ENCODE results near the gene CCDC24.

The CCDC24 gene

DNA sequence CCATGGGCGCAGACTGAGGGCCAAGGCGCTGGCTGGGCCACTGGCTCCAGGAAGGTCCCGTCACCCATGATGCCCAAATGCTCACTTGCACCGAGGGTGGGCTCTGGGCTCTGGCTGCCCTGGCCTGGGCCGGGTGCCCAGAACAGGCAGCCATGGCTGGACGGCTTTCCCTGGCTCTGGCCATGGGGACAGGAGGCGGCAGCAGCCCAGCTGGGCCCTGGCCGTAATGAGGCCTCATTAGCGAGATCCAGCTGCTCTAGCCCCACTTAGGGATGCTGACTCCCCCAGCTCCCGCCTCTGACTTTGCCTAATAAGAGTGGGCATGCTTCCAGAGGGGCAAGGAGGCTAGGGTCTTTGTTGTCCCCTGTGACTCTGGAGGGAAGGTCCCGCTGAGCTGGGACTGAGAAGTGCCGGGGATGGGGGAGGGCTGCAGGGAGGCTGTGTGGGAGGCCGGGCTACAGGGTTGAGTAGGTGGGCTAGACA is 28.1 kb downstream of the CCDC24 start:
- H2AFZ ChIP-seq (ENCODE audit: low read length) = no peak overlapping the region
- H4K20me1 ChIP-seq (ENCODE audit: insufficient read depth, low read length) = no peaks in the 10 kb centered on the region
- H3K9me3 ChIP-seq (ENCODE audit: low read length) = no peaks in the 10 kb centered on the region
- H3K79me2 ChIP-seq (ENCODE audit: insufficient read depth, low read length) = no peaks in the 10 kb centered on the region
- H3K9me2 ChIP-seq (ENCODE audit: low read depth, low read length) = no peaks in the 10 kb centered on the region
- H3K36me3 ChIP-seq (ENCODE audit: insufficient read depth, low read length) = no peaks in the 10 kb centered on the region
- no peak overlapping the region for H3K27ac ChIP-seq (ENCODE audit: low read depth, low read length, poor library complexity, severe bottlenecking)
- peaks cover under 1% of the 10 kb centered on the region for H3K4me1 ChIP-seq (ENCODE audit: insufficient read depth, low read length, severe bottlenecking)
- no peak overlapping the region for H3K4me2 ChIP-seq (ENCODE audit: low read length)
- H3K9ac ChIP-seq (ENCODE audit: low read length) = no peak overlapping the region
- H3K4me3 ChIP-seq (ENCODE audit: low read depth, low read length, poor library complexity, severe bottlenecking) = no peak overlapping the region
- H3F3A ChIP-seq (ENCODE audit: insufficient read depth, low read length) = no peaks in the 10 kb centered on the region
- H3K27me3 ChIP-seq (ENCODE audit: insufficient read depth, low read length) = no peaks in the 10 kb centered on the region; the same call in 1 of the 2 replicates
- no peak for TF ChIP-seq EZH2 (IDR thresholded peaks at IDR 0.05; ENCODE audit: borderline replicate concordance, low read length)
- TF ChIP-seq, protein P1, sequence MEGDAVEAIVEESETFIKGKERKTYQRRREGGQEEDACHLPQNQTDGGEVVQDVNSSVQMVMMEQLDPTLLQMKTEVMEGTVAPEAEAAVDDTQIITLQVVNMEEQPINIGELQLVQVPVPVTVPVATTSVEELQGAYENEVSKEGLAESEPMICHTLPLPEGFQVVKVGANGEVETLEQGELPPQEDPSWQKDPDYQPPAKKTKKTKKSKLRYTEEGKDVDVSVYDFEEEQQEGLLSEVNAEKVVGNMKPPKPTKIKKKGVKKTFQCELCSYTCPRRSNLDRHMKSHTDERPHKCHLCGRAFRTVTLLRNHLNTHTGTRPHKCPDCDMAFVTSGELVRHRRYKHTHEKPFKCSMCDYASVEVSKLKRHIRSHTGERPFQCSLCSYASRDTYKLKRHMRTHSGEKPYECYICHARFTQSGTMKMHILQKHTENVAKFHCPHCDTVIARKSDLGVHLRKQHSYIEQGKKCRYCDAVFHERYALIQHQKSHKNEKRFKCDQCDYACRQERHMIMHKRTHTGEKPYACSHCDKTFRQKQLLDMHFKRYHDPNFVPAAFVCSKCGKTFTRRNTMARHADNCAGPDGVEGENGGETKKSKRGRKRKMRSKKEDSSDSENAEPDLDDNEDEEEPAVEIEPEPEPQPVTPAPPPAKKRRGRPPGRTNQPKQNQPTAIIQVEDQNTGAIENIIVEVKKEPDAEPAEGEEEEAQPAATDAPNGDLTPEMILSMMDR (IDR thresholded peaks at IDR 0.05; ENCODE audit: low read length) = no peak

DNA sequence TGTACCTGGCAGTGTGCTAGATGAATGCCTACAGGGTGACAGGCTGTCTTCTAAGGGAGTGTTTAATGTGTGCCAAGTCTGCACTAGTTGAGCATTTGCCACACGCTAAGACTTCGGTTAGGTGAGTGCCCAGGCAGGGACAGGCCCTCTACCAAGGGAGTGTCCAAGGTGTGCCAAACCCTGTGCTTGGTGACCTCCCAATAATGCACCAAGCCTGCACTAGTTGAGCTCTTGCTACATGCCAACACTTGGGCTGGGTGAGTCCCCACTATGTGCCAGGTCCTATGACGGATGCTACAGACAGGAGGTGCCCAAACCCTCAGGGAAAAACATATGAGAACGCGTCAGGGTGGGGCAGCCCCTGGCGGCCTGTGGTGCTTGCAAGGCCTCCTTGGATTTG is 29.1 kb downstream of the CCDC24 start:
- H3F3A ChIP-seq (ENCODE audit: insufficient read depth, low read length) = no peaks in the 10 kb centered on the region

DNA sequence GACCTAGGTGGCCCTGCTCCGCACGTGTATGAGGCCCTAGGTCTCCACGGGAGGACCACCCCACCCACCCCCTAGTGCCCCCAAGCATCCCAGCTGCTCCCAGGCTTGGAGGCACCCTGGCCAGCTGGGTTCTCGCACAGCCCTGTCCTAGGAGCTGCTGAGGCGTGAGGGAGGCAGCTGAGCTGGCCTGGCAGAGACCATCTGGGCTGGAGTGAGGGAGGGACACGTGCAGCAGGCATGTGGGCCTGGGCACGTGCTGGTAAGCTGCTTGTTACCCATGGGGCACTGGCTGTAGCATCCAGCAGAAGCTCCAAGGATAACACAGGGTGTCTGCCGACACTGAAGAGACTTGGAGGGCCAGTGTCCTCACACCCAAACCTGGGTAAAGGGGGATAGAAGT is 29.8 kb downstream of the CCDC24 start:
- Histone ChIP-seq H3K9me3 (ENCODE audit: low read length) (no peaks in the 10 kb centered on the region), H3K79me2 (ENCODE audit: insufficient read depth, low read length) (no peaks in the 10 kb centered on the region), H4K20me1 (ENCODE audit: insufficient read depth, low read length) (no peaks in the 10 kb centered on the region), H3K27me3 (ENCODE audit: insufficient read depth, low read length) (no peaks in the 10 kb centered on the region), H3K36me3 (ENCODE audit: insufficient read depth, low read length) (no peaks in the 10 kb centered on the region), H3K4me2 (ENCODE audit: low read length) (no peak overlapping the region), H3K9me2 (ENCODE audit: low read depth, low read length) (no peaks in the 10 kb centered on the region), H3K27ac (ENCODE audit: low read depth, low read length, poor library complexity, severe bottlenecking) (no peak overlapping the region), H3K4me3 (ENCODE audit: low read depth, low read length, poor library complexity, severe bottlenecking) (no peak overlapping the region), H3K9ac (ENCODE audit: low read length) (no peak overlapping the region), H3F3A (ENCODE audit: insufficient read depth, low read length) (no peaks in the 10 kb centered on the region), H2AFZ (ENCODE audit: low read length) (no peak overlapping the region), H3K4me1 (ENCODE audit: insufficient read depth, low read length, severe bottlenecking) (peaks cover 17% of the 10 kb centered on the region)
- no peak for TF ChIP-seq EZH2 (IDR thresholded peaks at IDR 0.05; ENCODE audit: borderline replicate concordance, low read length)
- TF ChIP-seq, protein P1 (IDR thresholded peaks at IDR 0.05; ENCODE audit: low read length) = no peak

More for the DNA sequence above, 29.1 kb downstream of the CCDC24 start:
- H3K9me2 ChIP-seq (ENCODE audit: low read depth, low read length) = no peaks in the 10 kb centered on the region
- no peak overlapping the region for H2AFZ ChIP-seq (ENCODE audit: low read length)
- H3K9me3 ChIP-seq (ENCODE audit: low read length) = no peaks in the 10 kb centered on the region
- H3K36me3 ChIP-seq (ENCODE audit: insufficient read depth, low read length) = no peaks in the 10 kb centered on the region
- H3K27me3 ChIP-seq (ENCODE audit: insufficient read depth, low read length) = no peaks in the 10 kb centered on the region; the same call in 1 of the 2 replicates
- no peak overlapping the region for H3K4me3 ChIP-seq (ENCODE audit: low read depth, low read length, poor library complexity, severe bottlenecking)
- TF ChIP-seq EZH2 (IDR thresholded peaks at IDR 0.05; ENCODE audit: borderline replicate concordance, low read length) = no peak
- TF ChIP-seq, protein P1 (IDR thresholded peaks at IDR 0.05; ENCODE audit: low read length) = no peak
- no peaks in the 10 kb centered on the region for H4K20me1 ChIP-seq (ENCODE audit: insufficient read depth, low read length)
- H3K9ac ChIP-seq (ENCODE audit: low read length) = no peak overlapping the region
- H3K79me2 ChIP-seq (ENCODE audit: insufficient read depth, low read length) = no peaks in the 10 kb centered on the region
- no peak overlapping the region for H3K27ac ChIP-seq (ENCODE audit: low read depth, low read length, poor library complexity, severe bottlenecking)
- H3K4me1 ChIP-seq (ENCODE audit: insufficient read depth, low read length, severe bottlenecking) = peaks cover 10% of the 10 kb centered on the region
- no peak overlapping the region for H3K4me2 ChIP-seq (ENCODE audit: low read length)
